Skeletal muscle cell (primary cell): ENCODE data around the gene ATP6V1C2.
"Not testable (repeated sequence)": the region's sequence is repeated elsewhere in the genome, so short reads cannot be mapped to it uniquely, and the experiment has no call there.

Experiments
- DNase-seq: peaks from one replicate; pipeline ENCODE4 v3.0.0-alpha.2; 2010; ENCODE audit warnings: low read depth
- H3K4me3 ChIP-seq: 2 replicates; pipeline ENCODE4 v1.5.1; 2011; ENCODE audit warnings: low read depth, mild to moderate bottlenecking, control low read depth, low read length, moderate library complexity

ATP6V1C2 gene

GRCh38 chr2:10800163-10800562, 78.7 kb downstream of the ATP6V1C2 start:
- H3K4me3 ChIP-seq: no peak overlapping the region
- no peak for DNase-seq

GRCh38 chr2:10802657-10803056, 81.2 kb downstream of the ATP6V1C2 start:
- DNase-seq: no peak

DNA sequence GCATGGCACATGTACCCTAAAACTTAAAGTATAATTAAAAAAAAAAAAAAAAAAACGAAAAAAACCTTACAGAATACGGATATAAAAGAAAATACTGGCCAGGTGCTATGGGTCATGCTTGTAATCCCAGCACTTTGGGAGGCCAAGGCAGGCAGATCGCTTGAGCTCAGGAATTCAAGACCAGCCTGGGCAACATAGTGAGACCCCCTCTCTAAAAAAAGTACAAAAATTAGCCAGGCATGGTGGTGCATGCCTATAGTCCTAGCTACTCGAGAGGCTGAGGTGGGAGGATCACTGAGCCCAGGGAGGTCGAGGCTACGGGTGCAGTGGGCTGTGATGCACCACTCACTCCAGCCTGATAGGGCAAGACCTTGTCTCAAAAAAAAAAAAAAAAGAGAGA, 84.6 kb downstream of the ATP6V1C2 start:
- not testable (repeated sequence) for H3K4me3 ChIP-seq, DNase-seq

More at GRCh38 chr2:10802657-10803056, 81.2 kb downstream of the ATP6V1C2 start:
- no peak overlapping the region for H3K4me3 ChIP-seq

GRCh38 chr2:10806543-10806942, 85.1 kb downstream of the ATP6V1C2 start:
- no peak for DNase-seq
- no peak overlapping the region for H3K4me3 ChIP-seq

DNA sequence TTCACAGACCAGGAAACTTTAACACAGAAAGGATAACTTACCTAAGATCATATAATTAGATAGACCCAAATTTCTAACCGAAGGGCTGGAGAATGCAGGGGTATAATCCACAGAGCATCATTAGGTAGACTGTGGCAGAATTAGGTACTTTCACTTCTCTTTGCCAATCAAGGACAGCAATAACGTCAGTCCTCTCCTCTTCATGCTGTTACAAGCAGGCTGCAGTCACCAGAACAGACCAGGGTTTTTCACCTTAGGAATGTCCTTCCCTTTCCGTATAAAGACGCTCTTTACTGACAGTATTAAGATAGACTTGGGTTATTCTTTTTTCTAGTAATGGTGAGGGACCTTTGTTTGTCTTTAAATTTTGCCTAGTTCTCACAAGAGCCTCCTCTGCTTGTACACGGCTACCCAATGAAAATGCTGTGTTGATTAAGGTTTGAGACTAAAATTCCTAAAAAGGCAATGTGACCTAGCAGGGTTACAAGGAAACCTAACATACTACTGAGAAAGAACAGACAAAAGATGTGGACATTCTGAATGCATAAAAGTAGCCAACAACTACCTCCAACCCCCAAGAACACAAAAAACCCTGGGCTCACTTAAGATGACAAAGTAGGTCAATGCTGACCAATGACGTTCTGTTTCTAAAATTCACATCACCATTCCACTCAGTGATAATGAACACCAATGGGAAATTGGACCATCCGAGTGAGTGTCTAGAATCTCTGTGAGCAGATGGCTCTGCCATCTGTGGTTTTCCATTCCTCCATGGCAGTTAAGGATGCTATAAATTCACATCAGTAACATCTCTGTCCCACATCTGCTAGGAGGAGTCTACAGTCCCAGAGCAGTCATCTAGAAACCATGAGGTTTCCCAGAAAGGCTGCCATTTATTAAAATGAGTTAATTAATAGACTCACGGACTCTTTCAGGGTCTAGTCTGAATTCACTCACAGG, 89.1 kb downstream of the ATP6V1C2 start:
- peak overlapping the region; percentile 80 for H3K4me3 ChIP-seq
- no peak for DNase-seq

- H3K4me3 ChIP-seq: peak overlapping the region; percentile 80
- no peak for DNase-seq
These were observed 90.1 kb downstream of the ATP6V1C2 start for GRCh38 chr2:10811517-10811916.

GRCh38 chr2:10812362-10813162, 91.1 kb downstream of the ATP6V1C2 start, which contains the start of gene PDIA6:
Gene PDIA6 (minus strand): TSS chr2:10812785. CDS start chr2:10812696, 89 bp downstream.
- H3K4me3 ChIP-seq: peak within 1 kb of the TSS; percentile 80
- peak; percentile 85 for DNase-seq

DNA sequence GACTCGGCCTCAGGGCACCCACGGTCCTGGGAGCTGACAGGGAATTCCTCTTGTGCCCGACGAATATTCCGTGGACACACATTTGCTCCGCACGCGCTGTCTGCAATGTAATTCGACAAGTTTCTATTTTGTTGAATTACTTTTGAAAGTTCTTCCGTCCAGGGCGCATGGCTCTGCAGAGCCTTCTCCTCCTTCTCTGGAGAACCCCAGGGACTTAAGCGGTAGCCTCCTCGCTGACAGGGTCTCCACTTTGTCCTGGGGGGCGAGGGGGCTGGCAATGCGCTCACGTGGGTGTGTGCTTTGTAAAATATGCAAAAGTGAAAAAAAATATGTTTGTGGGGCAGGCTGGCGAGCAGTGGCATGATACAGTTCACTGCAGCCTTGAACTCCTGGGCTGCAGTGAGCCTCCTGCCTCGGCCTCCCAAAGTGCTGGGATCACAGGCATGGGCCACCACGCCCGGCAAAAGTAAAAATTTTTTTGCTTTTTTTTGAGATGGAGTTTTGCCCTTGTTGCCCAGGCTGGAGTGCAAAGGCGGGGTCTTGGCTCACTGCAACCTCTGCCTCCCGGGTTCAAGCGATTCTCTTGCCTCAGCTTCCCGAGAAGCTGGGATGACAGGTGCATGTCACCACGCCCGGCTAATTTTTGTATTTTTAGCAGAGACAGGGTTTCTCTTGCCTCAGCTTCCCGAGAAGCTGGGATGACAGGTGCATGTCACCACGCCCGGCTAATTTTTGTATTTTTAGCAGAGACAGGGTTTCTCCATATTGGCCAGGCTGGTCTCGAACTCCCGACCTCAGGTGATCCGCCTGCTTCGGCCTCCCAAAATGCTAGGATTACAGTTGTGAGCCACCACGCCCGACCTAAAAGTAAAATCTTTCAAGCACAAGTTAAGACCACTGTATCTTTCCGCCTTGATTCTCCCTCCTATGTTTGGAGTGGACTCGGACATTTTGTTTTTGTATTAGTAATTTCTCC, 92.0 kb downstream of the ATP6V1C2 start:
- H3K4me3 ChIP-seq: peak overlapping the region; percentile 49
- peak; percentile 5 for DNase-seq

GRCh38 chr2:10814142-10814541, 92.7 kb downstream of the ATP6V1C2 start:
- no peak overlapping the region for H3K4me3 ChIP-seq
- no peak for DNase-seq

- no peak for DNase-seq
- H3K4me3 ChIP-seq: no peak overlapping the region
These were observed 93.3 kb downstream of the ATP6V1C2 start for GRCh38 chr2:10814571-10815331.

DNA sequence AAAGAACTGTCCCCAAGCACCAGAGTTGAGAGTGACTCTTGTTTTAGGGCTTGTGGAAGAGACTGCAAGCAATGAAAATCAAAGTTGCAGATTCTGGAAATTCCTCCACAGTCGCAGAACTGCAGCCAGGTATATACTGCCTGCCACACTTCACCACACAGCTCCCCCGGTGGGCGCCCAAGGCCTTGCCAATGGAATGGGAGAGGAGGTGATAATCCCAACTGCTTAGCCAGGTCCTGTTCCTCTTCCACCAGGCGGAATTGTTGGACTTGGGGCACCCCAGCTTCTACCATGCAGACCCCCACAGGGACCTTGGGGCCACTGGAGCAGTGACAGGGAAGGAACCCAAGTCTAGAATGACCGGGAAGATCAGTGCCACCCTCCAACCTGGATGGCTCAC, 96.0 kb downstream of the ATP6V1C2 start:
- no peak overlapping the region for H3K4me3 ChIP-seq
- DNase-seq: no peak

GRCh38 chr2:10818305-10818704, 96.9 kb downstream of the ATP6V1C2 start:
- H3K4me3 ChIP-seq, DNase-seq: not testable (repeated sequence)

DNA sequence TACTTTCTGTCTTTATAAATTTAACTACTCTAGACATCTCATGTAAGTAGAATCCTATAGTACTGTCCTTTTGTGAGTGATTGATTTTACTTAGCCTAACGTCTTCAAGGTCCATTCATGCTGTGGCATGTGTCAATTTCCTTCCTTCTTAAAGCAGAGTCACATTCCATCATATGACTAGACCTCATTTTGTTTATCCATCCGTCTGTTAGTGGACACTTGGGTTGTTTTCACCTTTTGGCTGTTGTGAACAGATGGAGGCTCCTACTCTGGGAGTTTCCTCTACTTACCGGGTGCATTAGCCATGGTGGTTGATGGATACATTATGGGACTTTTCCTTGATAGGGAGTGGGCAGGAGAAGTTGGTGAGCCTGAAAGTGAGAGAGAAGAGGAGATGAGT, 97.6 kb downstream of the ATP6V1C2 start:
- no peak overlapping the region for H3K4me3 ChIP-seq
- DNase-seq: no peak

GRCh38 chr2:10819714-10820314, 98.4 kb downstream of the ATP6V1C2 start:
- no peak overlapping the region for H3K4me3 ChIP-seq
- no peak for DNase-seq

GRCh38 chr2:10820562-10820961, 99.1 kb downstream of the ATP6V1C2 start:
- H3K4me3 ChIP-seq: no peak overlapping the region
- DNase-seq: no peak

DNA sequence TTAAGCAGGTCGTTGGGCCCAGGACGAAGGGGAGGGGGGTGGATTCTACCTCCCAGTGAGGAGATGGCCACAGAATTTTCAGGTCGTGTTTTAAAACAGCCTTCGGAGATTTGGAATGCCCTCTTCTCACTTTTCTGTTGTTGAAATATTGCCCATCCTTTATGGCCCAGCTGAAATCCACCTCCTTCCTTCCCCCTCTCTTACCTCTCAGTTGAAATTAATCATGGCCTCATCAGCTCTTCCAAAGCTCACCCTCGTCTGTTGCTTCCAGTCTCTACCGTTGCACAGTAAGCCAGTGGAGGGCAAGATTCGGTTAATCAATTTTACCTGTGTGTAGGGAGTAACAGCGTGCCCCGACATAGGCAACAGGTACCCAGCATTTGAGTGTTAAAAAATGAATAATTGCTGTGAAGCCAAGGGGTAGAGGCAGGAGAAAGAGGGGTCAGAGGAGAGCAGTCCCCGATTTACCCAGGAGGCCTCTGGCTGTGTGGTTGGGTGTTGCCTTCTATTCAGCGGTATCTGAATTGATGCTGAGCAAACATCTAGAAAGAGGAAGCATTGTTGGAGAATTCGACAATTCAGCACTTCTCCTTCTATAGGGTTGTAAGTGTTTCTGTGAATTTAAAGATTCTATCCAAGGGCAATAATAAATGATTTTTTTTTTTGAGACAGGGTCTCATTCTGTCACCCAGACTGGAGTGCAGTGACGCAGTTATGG, 99.7 kb downstream of the ATP6V1C2 start:
- DNase-seq: no peak
- H3K4me3 ChIP-seq: no peak overlapping the region

- H3K4me3 ChIP-seq: no peak overlapping the region
- DNase-seq: no peak
These were observed 102.8 kb downstream of the ATP6V1C2 start for GRCh38 chr2:10824191-10824590.
